Liver (tissue), 3 donors: ENCODE data around the gene PRRG2.

ENCODE experiments used
- JUND ChIP-seq, 2 donors: IDR thresholded peaks; 2 replicates each; pipeline ENCODE4 v1.6.1; 2016; ENCODE audit warnings: antibody characterized with exemption in 2 of 2
- RAD21 ChIP-seq, 2 donors: IDR thresholded peaks; 2 replicates each; pipeline ENCODE4 v1.6.1; 2016; ENCODE audit warnings: antibody characterized with exemption in 2 of 2, mild to moderate bottlenecking in 2 of 2
- YY1 ChIP-seq: IDR thresholded peaks from 2 replicates; pipeline ENCODE4 v1.6.1; 2016; ENCODE audit warnings: antibody characterized with exemption, mild to moderate bottlenecking
- TF ChIP-seq, protein P1 (sequence below): IDR thresholded peaks from 2 replicates; pipeline ENCODE4 v1.6.1; 2016; ENCODE audit warnings: antibody characterized with exemption, mild to moderate bottlenecking
- TF ChIP-seq, protein P2 (sequence below): fragments of 150-350 bp; IDR thresholded peaks from 2 replicates; pipeline ENCODE4 v1.5.1; 2017; ENCODE audit warnings: improper control_type of control experiment, low read depth, low read length; ENCODE audit not compliant: missing input control
- TF ChIP-seq, protein P3 (sequence below): IDR thresholded peaks from 2 replicates; pipeline ENCODE4 v1.6.1; 2016; ENCODE audit warnings: antibody characterized with exemption
- donor health status: healthy.
- donor health status: healthy.

DNA sequence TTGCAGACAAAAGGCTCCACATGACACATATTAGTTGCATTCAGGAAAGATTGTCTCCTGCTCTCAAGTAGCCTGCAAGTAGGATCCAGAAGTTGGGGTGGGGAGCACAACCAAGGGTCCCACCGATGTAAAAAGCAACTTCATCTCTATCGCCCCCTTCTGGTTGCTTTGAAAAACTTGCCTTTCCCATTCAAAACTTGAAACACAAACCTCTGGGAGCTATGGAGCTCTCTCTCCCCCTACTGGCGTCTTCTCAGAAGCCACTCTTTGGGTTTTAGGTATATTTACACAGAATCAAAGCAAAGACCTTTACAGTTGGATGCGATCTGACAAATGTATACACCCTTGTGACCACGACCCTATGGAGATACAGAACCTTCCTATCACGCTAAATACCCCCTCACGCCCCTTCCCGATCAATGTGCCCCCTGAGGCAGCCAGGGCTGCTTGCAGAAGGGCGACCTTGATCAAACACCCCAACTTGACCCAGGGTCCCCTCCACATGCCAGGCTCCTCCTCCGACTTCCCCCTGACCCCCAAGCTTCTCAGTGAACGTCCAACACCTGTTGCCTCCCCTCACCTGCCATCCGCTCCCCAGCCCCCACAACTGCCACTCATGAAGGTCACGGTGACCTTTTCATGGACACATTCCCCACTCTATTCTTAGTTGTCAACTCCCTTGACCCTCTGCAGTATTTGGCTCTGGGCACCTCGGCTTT is 10.8 kb upstream of the PRRG2 start:
- TF ChIP-seq, protein P1, sequence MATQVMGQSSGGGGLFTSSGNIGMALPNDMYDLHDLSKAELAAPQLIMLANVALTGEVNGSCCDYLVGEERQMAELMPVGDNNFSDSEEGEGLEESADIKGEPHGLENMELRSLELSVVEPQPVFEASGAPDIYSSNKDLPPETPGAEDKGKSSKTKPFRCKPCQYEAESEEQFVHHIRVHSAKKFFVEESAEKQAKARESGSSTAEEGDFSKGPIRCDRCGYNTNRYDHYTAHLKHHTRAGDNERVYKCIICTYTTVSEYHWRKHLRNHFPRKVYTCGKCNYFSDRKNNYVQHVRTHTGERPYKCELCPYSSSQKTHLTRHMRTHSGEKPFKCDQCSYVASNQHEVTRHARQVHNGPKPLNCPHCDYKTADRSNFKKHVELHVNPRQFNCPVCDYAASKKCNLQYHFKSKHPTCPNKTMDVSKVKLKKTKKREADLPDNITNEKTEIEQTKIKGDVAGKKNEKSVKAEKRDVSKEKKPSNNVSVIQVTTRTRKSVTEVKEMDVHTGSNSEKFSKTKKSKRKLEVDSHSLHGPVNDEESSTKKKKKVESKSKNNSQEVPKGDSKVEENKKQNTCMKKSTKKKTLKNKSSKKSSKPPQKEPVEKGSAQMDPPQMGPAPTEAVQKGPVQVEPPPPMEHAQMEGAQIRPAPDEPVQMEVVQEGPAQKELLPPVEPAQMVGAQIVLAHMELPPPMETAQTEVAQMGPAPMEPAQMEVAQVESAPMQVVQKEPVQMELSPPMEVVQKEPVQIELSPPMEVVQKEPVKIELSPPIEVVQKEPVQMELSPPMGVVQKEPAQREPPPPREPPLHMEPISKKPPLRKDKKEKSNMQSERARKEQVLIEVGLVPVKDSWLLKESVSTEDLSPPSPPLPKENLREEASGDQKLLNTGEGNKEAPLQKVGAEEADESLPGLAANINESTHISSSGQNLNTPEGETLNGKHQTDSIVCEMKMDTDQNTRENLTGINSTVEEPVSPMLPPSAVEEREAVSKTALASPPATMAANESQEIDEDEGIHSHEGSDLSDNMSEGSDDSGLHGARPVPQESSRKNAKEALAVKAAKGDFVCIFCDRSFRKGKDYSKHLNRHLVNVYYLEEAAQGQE, result no peak
- TF ChIP-seq JUND (IDR thresholded peaks at IDR 0.05), result no peak
- TF ChIP-seq, protein P2, sequence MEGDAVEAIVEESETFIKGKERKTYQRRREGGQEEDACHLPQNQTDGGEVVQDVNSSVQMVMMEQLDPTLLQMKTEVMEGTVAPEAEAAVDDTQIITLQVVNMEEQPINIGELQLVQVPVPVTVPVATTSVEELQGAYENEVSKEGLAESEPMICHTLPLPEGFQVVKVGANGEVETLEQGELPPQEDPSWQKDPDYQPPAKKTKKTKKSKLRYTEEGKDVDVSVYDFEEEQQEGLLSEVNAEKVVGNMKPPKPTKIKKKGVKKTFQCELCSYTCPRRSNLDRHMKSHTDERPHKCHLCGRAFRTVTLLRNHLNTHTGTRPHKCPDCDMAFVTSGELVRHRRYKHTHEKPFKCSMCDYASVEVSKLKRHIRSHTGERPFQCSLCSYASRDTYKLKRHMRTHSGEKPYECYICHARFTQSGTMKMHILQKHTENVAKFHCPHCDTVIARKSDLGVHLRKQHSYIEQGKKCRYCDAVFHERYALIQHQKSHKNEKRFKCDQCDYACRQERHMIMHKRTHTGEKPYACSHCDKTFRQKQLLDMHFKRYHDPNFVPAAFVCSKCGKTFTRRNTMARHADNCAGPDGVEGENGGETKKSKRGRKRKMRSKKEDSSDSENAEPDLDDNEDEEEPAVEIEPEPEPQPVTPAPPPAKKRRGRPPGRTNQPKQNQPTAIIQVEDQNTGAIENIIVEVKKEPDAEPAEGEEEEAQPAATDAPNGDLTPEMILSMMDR, result peak; percentile 99
- peak; percentile 97 to 99 for TF ChIP-seq RAD21 (IDR thresholded peaks at IDR 0.05)
- no peak for TF ChIP-seq YY1
- TF ChIP-seq, protein P3, sequence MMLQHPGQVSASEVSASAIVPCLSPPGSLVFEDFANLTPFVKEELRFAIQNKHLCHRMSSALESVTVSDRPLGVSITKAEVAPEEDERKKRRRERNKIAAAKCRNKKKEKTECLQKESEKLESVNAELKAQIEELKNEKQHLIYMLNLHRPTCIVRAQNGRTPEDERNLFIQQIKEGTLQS, result no peak
